Activated B cell treated with CpG ODN at 0.5 μM for 24 hours (primary cell): ENCODE measurements around the gene TRIM65. TPM values are rescaled to one million over a fixed set of nuclear protein-coding genes. Genes with fewer than 3 reads are reported as not detected.

Experiments used
- ATAC-seq: fragments of 200-7000 bp; cut with Tn5 transposase; one replicate; pipeline ENCODE4 v1.10.0; 2021; ENCODE audit warnings: low read depth, mild to moderate bottlenecking, moderate library complexity
- CTCF ChIA-PET: fragments of 350-600 bp; sonication (Branson Sonifier 250); formaldehyde crosslinking; loops from one replicate; lab custom pipeline; 2021; ENCODE audit warnings: antibody characterized with exemption; lab: Charles Lee
- POLR2A ChIA-PET: fragments of 350-600 bp; sonication (Branson Sonifier 250); formaldehyde crosslinking; loops from one replicate; lab custom pipeline; 2021; ENCODE audit warnings: antibody characterized with exemption; lab: Charles Lee
- DNase-seq: peaks from one replicate; pipeline ENCODE4 v3.0.0; 2022
- H3K27ac Mint-ChIP-seq: one replicate; pipeline ENCODE4 v1.8.0; 2020; ENCODE audit warnings: mixed read lengths
- H3K27me3 Mint-ChIP-seq: one replicate; pipeline ENCODE4 v1.8.0; 2021; ENCODE audit warnings: mixed read lengths
- H3K36me3 Mint-ChIP-seq: one replicate; pipeline ENCODE4 v1.8.0; 2021; ENCODE audit warnings: low read depth, mixed read lengths
- H3K4me1 Mint-ChIP-seq: one replicate; pipeline ENCODE4 v1.8.0; 2021; ENCODE audit warnings: mixed read lengths
- H3K4me3 Mint-ChIP-seq: one replicate; pipeline ENCODE4 v1.8.0; 2020; ENCODE audit warnings: mild to moderate bottlenecking, mixed read lengths
- H3K9me3 Mint-ChIP-seq: one replicate; pipeline ENCODE4 v1.8.0; 2020; ENCODE audit warnings: mixed read lengths
- intact Hi-C: fragments of 100-400 bp; cut with micrococcal nuclease; formaldehyde crosslinking; loops from one replicate; pipeline ENCODE4 v1.15.1; 2024
- total RNA-seq: library from RNA; stranded (reverse); gene quantifications from 2 replicates; pipeline ENCODE4 v1.2.3, GENCODE V29; 2022
- TF ChIP-seq, protein P1 (sequence below): fragments of 200-600 bp; IDR thresholded peaks from one replicate; pipeline ENCODE4 v1.8.0; 2022; ENCODE audit warnings: antibody characterized with exemption, mild to moderate bottlenecking

The TRIM65 gene
- total RNA-seq, 1 donor from 2014 or later, result 22.4 TPM

GRCh38 chr17:75892556-75893224 lies 4.1 kb downstream of the TRIM65 start:
- H3K4me3 Mint-ChIP-seq, result no peak overlapping the region
- no peaks in the 10 kb centered on the region for H3K9me3 Mint-ChIP-seq
- H3K36me3 Mint-ChIP-seq, result peaks cover 23% of the 10 kb centered on the region
- H3K27ac Mint-ChIP-seq, result no peak overlapping the region
- CTCF ChIA-PET, result no interaction called here
- ATAC-seq, result no peak
- POLR2A ChIA-PET, result interaction anchor here (0.9 to 1.8 kb wide), 2 partner anchors 17 to 49 kb away, joined by 4 read pairs; partner anchors contain the start of gene UNC13D
- H3K27me3 Mint-ChIP-seq, result no peaks in the 10 kb centered on the region
- H3K4me1 Mint-ChIP-seq, result peaks cover 27% of the 10 kb centered on the region
- TF ChIP-seq, protein P1, sequence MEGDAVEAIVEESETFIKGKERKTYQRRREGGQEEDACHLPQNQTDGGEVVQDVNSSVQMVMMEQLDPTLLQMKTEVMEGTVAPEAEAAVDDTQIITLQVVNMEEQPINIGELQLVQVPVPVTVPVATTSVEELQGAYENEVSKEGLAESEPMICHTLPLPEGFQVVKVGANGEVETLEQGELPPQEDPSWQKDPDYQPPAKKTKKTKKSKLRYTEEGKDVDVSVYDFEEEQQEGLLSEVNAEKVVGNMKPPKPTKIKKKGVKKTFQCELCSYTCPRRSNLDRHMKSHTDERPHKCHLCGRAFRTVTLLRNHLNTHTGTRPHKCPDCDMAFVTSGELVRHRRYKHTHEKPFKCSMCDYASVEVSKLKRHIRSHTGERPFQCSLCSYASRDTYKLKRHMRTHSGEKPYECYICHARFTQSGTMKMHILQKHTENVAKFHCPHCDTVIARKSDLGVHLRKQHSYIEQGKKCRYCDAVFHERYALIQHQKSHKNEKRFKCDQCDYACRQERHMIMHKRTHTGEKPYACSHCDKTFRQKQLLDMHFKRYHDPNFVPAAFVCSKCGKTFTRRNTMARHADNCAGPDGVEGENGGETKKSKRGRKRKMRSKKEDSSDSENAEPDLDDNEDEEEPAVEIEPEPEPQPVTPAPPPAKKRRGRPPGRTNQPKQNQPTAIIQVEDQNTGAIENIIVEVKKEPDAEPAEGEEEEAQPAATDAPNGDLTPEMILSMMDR, result no peak
- intact Hi-C loops, result no loop called here
- no peak for DNase-seq

DNA sequence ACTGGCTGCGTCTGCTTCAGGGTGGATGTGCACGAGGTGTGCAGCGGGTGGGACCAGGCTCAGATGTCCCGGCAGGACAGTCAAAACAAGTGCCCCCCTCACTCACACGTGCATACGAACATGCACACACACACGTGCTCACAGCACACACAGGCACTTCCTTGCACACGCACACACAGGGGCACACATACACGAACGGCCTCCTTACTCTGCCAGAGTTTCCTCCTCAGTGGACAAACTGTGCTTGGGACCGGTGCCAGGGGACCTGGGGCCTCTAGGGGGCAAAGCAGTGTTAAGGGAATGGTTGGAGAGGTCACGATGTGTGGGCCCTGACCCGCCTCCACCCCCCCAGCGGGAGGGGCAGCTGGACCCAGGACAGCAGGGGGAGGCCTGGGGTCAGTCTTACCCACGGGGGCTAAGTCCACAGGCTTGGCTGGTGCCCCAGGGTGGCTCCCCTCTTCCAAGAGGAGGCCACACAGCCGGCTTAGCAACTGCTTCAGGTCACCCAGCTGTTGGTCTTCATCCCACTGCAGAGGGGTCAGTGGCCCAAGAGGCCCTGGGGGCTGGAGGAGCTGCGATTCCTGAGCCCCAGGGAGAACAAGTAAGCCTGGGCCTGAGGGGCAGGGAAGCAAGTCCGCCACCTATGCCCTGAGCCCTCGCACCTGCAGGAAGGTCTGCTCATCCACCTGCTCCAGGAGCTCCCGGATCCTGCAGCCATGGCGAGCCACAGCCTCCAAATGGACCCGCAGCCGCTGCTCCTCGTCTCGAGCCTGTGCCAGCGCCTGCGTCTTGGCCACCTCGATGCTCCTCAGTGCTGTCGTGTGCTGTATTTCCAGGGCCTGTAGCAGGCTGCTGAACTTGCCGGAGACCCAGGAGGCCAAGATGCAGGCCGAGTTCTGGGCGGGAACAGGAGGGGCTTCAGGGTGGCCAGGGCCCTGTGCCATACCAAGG lies 4.9 kb downstream of the TRIM65 start:
- Mint-ChIP-seq H3K4me3 (no peak overlapping the region), H3K27me3 (no peaks in the 10 kb centered on the region), H3K4me1 (peaks cover 22% of the 10 kb centered on the region), H3K9me3 (no peaks in the 10 kb centered on the region), H3K36me3 (peaks cover 19% of the 10 kb centered on the region), H3K27ac (no peak overlapping the region)
- ChIA-PET POLR2A (no interaction called here), CTCF (interaction anchor here (0.6 kb wide), 1 partner anchor 570 kb away, joined by 3 read pairs; no protein-coding TSS in a partner anchor)
- TF ChIP-seq, protein P1, result no peak
- intact Hi-C loops, result no loop called here
- ATAC-seq (no peak), DNase-seq (no peak)

DNA sequence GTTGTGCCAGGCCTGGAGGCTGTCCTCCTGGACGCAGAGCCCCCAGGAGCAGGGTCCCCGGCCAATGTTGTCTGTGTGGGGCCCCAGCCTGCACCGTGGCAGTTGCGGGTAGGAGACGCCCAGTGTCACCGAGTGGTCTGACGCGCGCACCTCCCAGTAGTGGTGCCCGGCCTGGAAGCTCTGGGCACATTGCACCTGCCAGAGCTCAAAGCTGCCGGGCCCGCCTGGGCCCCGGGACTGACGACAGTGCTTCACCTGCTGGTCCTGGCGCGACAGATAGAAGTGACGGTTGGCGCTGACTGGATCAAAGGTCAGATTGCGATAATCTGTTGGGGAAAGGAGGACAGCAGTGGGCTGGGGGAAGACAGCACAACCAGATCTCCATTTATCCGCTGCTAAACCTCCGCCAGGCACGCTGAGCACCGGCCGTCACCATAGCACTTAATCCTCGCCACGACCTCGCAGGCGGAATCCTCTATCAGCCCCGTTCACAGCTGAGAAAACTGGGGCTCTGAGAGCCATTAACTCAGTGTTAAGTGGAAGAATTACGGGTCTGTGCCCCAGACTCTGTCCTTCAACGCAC lies 5.6 kb downstream of the TRIM65 start:
- DNase-seq (no peak), ATAC-seq (no peak)
- H3K4me3 Mint-ChIP-seq, result no peak overlapping the region
- peaks cover 19% of the 10 kb centered on the region for H3K36me3 Mint-ChIP-seq
- no peaks in the 10 kb centered on the region for H3K9me3 Mint-ChIP-seq
- CTCF ChIA-PET, result interaction anchor here (0.6 kb wide), 1 partner anchor 569 kb away, joined by 3 read pairs; no protein-coding TSS in a partner anchor
- no peak overlapping the region for H3K27ac Mint-ChIP-seq
- no peaks in the 10 kb centered on the region for H3K27me3 Mint-ChIP-seq
- TF ChIP-seq, protein P1, result no peak
- POLR2A ChIA-PET, result no interaction called here
- intact Hi-C loops, result no loop called here
- peaks cover 22% of the 10 kb centered on the region for H3K4me1 Mint-ChIP-seq

DNA sequence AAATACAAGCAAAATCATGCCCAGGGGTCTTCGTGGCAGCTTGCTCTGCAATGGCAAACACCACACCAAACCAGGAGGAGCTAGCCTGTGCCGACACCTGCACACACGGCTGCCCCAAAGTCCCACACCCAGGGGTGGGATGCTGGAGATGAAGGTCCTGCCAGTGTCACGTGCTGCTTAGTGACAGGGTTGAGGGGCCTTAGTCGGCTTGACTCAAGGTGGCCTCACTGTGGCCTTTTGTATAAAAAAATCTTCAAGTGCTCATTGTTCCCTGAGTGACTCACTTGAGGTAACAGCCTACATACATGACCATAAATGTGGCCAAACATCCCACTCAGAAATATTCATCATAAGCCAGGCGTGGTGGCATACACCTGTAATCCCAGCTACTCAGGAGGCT lies 7.3 kb downstream of the TRIM65 start:
- intact Hi-C loops, result no loop called here
- Mint-ChIP-seq H3K4me1 (peaks cover 10% of the 10 kb centered on the region), H3K4me3 (no peak overlapping the region), H3K27ac (no peak overlapping the region), H3K9me3 (no peaks in the 10 kb centered on the region), H3K36me3 (peaks cover 19% of the 10 kb centered on the region), H3K27me3 (no peaks in the 10 kb centered on the region)
- POLR2A ChIA-PET, result interaction anchor here (0.7 kb wide), 1 partner anchor 752 kb away, joined by 4 read pairs; no protein-coding TSS in a partner anchor
- ATAC-seq, result no peak
- no peak for DNase-seq
- CTCF ChIA-PET, result no interaction called here
- TF ChIP-seq, protein P1, result no peak
